HG02571 (cell line): ENCODE measurements around the gene PNPLA5.

Experiments
- ATAC-seq: cut with Tn5 transposase; IDR thresholded peaks from one replicate; pipeline ENCODE4 v1.9.1; 2021; ENCODE audit warnings: mild to moderate bottlenecking, moderate library complexity; ENCODE audit not compliant: unreplicated experiment

PNPLA5 gene

DNA sequence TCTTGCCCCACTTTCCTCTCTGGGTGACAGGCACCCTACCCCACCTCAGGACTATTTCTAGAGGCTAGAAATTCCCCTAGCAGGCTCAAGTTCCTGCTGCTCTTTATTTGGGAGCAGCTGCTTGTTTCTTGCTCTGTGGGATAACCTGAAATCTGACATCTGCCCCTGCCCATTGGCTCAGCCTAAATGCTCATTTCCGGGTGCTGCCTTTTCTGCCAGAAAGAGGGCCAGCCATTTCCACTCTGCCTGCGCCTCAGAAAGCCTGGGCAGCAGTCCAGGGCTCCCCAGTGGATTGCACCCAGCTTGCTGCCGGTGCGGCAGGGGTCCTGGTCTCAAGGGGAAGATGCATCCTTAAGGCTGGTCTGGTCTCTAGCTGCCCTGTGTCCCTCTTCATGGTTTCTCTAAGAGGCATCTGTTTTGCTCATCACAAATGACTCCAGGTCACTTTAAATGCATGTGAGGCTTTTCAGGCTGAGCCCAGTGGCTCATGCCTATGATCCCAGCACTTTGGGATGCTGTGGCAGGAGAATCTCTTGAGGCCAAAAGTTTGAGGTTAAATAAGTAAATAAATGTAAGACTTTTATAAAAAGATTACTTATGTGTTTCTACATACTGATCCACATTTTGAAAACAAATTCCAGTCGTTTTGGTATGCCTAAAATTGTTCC, 10.3 kb upstream of the PNPLA5 start:
- ATAC-seq, result no peak

DNA sequence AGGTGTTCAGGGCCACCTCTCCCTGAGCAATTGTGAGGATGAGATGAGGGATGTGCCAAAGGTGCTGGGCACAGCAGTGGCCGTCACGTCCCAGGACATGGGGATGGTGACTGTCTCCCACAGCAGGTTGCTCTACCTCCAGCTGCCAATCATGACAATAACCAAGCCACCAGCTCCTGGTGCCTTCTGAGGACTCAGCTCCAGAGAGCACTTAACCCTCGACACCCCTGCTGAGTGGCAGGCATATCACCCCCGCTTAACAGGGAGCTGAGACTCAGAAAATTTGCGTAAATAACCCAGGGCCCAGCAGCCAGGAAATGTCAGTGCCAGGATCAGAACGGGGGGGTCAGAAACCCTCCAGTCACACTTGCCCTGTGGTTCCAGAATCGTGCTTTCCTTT, 8.4 kb upstream of the PNPLA5 start:
- no peak for ATAC-seq

DNA sequence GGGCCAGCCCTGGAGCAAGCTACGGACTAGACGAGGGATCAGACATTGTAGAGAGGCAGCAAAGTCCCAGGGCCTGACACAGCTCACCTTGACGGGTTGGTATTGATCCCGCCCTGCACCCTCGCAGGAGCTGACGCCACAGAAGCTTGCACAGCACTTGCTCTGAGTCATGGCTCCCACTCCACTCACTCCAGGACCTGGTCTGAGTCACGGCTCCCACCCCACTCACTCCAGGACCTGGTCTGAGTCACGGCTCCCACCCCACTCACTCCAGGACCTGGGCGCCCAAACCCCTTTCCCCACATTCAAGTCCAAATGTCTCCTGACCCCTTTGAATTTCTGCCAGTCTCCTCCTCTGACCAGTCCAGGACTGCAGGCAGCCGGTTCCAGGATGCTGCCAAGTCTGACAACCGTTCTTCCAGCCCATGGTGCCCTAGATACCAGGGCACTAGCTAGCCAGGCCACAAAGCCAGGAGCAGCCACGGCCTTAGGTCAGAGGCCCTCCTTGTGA, 6.0 kb upstream of the PNPLA5 start:
- no peak for ATAC-seq

DNA sequence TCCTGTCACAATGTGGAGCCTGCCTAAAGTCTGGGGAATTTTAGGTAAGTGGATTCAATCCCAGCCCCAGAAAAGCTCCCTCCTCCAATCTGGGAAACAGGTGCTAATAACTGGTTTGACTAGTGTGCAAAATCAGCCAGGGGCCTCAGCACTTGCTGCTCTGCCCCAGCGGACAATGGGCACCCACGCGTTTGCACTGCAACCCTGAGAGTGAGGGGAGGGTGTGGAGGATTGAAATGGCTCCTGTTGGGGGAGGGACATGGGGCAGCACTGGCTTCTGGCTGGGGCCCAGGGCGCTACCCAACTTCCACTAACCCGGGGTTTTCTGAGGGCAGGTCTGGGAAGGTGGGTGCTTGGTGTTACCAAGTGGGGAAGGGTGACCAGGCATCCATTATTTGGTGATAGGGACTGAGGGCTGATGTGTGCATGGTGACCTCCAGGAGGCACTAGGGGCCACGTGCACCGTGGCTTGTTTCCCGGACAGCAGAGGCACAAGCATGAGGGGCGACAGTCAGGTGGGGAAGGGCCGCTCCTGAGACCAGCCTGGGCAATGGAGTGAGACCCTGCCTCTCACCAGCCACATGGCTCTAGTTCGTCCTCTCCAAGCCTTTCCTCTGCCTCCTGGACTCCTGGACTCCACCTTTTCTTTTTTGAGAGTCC, 4.3 kb upstream of the PNPLA5 start:
- no peak for ATAC-seq

DNA sequence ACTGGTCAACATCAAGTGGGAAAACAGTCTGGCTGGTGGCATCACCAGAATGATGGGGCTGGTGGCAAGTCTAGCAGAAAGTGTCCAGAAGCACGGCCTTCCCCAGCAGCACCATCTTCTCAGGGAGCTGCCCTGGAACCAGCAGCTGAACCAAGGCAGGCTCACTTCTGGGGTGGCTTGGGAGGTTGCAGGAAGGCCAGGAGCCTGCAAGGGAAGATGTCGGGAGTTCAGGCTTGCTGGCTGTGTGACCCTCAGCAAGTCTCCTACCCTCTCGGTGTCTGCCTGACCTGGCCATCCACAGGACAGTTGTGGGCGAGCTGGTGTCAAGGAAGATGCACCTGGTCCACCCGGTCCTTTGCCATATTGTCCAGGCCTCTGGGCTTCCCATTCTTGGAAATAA, 2.3 kb upstream of the PNPLA5 start:
- no peak for ATAC-seq

DNA sequence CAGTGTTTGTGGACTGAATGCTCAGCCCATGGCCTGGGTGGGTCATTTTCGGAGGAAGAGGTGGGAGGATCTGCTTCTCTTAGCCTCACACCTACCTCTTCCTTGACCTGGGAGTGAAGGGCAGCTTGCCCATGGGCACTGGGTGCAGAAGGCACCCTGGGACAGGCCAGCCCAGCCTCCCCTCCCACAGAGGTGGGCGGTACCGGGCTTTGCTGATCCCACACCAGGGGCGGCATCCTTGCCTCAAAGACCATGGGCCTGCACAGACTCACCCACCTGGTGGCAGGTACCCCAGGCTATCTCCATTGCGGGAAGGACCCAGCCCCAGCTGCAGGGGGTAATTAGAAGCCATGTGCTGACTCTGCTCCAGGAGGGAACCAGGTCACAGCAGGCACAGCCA, 1.5 kb upstream of the PNPLA5 start:
- no peak for ATAC-seq

DNA sequence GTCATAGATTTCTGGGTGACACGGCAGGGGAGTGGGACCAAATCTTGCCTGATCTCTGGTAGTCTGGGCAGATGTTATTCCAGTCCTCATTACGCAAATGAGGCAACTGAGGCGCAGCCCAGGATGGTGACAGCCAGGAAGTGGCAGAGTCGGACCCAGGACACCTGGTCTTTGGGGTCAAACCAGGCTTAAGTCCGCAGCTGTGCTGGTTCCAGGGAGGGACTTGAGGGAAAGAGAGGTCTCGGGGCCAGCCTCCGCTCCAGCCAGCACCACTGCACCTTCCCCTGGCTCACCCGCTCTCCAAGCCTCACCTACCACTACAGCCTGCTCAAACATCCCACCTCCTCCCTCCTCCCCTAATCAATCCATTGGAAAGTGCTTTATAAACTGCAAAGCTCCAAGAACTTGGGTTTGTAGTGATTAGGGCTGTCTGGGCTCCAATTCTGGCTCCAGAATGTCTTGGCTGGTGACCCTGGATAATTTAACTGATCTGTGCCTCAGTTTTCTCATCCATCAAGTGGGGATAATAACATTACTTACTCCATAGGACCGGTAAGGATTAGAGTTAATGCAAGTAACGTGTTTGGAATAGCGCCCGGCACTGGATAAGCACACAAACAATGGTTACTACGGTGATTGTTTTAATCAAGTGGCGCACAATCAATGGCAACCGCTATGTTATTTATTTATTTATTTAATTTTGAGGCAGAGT, 526 bp upstream of the PNPLA5 start:
- no peak for ATAC-seq

DNA sequence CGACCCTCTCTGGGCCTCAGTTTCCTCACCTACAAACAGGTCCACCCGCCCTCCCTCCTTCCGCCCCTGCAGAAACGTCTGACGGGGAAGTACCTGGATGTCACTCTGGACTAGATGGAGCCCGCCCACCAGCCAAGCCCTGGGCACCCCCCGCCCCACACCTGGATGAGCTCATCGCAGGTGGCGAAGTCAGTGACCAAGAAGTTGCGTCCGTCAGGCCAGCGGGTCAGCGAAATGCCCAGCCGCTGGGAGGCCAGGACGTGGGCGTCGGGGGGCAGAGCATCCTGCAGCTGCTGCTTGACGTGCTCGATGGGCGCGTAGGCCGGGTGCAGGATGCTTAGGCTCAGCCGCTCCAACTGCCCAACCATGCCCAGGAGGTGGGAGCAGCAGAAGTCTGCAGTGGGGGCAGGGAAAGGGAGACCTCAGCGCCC, 897 bp downstream of the PNPLA5 start:
- no peak for ATAC-seq

DNA sequence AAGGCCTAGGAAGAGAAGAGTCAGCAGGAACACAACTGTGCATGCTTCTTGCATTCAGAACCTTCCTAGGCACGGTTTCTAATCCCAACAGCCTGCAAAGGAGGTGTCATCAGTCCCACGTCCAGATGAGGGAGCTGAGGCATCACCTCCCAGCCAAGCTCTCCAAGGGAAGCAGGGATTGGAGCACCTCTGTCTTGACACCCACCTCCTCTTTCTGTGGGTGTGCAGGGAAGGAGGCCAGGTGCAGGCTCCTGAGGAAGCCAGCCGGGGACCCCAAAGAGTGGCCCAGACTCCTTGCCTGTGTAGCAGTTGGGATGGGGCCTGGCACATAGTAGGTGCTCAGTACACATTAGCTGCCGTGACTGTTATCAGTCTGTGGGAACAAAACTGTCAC, 2.0 kb downstream of the PNPLA5 start:
- ATAC-seq, result no peak

DNA sequence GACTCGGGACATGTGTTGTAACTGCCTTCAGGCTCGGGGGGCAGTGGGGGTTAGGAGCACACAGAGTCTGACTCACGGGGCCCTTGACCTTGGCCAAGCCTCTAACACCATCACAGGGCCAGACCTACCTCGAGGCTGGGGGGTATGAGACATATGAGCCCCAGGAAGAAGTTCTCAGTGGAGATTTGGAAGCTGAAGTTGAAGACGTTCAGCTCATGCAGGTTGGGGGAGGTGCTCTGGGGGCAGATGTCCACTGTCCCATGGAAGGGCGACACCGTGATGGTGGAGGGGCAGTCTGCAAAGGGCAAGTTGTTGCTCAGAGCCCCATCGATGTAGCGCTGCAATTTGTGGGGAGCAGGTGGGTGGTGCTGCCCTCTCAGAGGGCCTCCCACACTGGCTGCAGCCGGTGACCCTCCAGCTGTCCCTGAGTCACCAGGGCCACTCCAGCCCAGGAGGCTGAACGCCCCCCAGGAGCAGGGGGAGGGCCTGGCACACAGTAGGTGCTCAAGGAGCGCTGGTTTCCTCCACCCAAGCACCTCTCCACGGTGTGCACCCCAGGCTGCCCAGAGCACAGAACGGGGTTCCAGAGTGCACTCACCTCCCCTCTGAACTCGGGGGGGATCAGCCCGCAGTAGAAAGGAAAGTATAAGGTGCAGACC, 2.5 kb downstream of the PNPLA5 start:
- no peak for ATAC-seq

DNA sequence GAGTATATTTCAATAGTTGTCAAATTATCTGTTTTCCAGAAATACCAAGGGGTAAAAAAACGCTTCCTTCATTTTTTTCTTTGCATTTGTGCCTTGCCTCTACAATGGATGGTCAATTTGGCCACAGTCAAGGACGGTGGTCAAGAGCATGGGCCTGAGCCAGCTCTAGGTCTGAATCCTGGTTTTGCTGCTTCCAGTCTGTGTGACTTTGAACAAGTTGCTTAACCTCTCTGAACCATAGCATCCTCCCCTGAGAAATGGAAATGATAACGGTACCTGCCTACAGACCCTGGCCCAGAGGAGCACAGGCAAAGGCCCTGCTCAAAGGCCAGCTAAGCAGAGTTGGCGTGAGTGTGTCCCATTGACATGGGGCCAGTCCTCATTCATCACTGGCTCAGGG, 3.1 kb downstream of the PNPLA5 start:
- ATAC-seq, result no peak

DNA sequence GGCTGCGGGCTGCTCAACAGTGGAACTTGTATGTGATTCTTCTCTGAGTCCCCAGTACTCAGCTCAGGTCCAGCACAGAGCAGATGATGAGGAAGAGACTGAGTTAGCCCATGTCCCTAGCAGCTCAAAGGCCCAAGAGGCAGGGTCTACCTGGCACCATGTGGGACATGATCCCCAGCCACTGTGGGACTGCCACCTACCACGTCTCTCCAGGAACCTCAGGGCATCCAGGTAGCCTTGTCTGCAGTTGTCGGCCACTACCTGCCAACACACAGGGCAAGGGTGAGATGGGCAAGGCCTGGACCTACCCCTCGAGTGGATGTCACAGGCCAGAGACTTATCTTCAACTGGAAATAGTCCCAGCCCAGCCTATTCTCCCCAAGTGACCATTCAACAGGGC, 4.4 kb downstream of the PNPLA5 start:
- no peak for ATAC-seq

DNA sequence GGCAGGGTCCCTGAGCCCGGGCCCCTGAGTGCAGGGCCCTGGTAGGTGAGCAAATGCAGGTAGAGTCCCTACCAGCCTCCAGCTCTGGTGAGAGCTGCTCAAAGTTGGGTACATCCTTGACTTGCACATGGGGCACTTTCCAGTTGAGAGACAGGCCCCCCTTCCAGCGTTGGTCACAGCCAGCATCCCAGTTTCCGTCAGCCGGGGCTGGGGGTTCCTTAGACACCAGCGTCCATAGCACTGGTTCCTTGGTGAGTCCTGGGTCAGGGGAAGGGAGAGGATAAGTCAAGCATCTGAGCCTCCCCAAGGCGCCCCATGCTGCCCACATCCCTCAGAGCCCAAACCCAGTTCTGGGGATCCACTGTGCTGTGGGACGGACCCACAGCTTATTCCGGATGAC, 5.6 kb downstream of the PNPLA5 start:
- ATAC-seq, result no peak

DNA sequence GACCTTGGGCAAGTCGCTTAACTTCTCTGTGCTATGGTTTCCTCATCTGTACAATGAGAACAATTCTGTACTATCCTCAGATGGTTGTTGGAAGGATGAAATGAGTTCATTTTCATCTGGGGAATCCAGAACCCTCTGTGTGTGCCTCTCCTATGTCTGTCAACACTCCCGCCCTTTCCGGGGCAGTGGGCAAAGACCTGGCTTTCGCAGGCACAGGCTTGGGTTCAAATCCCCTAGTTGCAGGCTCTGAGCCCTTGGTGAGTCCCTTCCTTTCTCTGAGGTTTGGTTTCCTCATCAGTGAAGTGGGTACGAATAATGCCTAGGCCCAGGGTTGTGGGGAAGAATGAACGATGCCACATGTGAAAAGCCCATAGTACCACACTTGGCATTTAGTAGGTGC, 6.0 kb downstream of the PNPLA5 start:
- no peak for ATAC-seq

DNA sequence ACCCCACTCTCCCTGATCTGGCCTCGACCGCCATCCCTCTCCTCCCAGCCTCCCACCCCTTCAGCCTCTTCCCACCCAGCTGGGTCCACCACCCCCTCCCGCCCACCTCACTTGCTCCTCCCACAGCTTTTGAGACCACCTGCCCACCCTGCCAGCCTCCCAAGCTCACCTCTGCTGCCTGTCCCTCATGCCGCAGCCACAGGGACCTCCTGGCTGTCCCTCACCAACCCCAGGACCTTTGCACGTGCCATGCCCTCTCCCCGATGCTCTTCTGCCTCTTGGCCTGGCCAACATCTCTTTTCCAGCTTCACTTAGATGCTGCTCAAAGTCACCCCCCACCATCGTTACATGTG, 6.5 kb downstream of the PNPLA5 start:
- no peak for ATAC-seq

DNA sequence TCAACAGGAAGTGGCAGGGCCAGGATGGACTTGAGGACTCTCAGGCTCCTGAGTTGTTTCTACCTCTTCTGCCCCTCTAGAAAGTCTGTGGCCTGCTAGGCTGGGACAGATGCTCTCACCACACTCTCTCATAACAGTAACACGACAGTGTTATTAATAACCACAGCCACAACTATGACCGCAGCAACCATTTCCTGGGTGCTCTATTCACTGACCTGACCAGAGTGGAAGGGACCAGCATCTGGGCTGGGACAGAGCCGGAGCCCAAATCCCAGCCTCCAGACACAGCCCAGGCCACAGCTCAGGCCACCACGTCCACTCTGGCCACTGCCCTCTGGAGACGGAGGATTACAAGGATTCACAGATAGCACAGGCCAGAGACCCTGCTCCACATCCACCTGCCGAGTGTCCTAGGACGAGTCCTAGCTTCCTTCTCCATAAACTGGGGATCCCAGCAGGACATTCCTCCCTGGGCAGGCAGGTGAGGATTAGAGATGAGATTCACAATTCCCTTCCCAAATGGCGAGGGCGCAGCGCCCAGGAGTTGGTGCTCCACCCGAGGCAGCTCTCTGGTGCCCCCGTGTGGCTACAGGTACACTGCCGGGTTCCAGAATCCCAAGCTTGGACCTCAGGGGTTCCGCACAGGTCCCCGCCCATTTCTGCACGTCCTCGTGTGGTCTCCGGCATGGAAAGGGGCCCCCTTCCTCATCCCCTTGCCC, 7.1 kb downstream of the PNPLA5 start:
- peak; percentile 63 for ATAC-seq

DNA sequence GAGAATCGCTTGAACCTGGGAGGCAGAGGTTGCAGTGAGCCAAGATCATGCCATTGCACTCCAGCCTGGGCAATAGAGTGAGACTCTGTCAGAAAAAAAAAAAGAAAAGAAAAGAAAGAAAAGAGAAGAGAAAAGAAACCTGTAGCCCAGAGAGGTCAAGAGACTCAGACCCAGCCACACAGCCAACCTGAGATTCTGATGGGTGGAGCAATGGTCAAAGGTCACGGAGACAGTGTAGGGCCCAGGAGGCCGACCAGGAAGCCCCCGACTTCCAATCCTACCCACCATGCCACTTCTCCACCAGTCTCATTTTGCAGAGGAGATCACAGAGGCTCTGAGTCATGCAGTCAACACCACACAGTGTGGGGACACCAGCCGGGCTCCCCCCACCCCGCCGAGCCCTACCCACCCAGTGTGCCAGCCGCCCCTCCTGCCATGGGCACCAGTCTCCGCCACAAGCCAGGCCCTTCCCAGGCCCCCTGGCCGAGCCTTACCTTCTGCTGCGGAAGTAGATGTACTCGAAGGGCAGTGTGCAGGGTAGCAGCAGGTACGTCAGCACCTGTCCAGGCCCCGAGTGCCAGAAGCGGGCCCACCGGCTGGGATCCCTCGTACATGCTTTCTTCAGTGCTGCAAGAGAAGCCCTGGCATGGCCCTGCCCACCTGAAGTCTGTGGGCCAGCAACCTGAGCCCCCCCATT, 7.9 kb downstream of the PNPLA5 start:
- no peak for ATAC-seq

DNA sequence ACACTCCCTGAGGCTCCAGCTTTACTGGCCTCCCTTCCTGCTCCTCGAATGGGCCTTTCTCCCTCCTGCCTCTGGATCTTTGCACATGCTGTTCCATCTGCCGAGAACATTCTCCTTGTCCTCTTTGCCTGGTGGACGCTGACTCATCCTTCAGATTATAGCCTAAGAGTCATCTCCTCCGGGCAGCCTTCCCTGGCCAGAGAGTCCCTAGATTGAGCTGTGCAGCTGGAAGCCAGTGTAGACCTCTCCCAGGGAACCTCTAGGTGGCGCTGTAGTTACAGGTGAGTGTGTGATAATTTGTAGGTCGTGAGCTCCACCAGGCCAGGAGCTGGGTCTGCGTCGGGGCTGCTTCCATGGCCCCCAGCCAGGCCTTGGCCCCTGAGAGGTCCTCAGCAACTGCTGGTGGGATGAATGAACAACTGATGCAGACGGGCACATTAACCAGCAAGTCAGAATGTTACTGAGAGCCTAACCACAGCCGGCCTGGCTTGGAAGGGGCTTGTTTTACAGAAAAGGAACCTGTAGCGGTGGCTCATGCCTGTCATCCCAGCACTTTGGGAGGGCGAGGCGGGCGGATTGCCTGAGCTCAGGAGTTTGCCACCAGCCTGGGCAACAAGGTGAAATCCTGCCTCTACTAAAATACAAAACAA, 8.7 kb downstream of the PNPLA5 start:
- no peak for ATAC-seq

DNA sequence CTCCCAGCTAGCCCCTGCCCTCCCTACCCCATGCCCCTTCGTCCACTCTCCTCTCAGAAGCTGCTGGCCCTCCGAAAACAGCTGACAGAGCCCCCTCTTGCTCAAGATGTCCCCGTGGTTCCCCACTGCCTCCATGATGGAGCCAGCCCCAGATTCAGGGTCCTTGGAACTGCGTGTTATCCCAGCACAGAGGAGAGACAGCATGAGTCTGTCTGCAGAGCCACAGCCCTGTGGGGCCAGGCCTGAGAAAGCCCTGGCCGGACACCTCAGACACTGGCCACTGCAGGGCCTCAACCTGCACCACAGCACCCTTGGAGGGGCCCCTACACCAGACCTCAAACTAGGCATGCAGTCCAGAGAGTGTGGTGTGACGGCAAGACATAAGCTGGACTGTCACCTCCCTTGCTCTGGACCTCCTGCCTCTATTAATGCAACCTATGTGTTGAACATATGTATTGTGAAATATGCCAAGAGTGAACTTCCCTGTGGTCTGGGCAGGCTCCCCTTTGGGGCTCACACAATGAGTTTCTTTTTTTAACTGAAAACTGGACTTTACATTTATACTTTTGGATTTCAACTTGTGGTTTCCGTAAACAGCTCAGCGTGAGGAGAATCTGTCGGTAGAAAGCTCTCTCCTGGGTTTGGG, 9.6 kb downstream of the PNPLA5 start:
- no peak for ATAC-seq
